ENCODE measurements around the gene NNMT. TPM values are rescaled to one million over a fixed set of nuclear protein-coding genes. Genes with fewer than 3 reads are reported as not detected.

NNMT gene
- total RNA-seq, 1 experiment from 2014 or later: not detected

GRCh38 chr11:114321621-114322257 lies 25.5 kb downstream of the NNMT start:
- Histone ChIP-seq H3K23me2 (ENCODE audit: insufficient read length, low read depth, low read length, poor library complexity, severe bottlenecking) (no peaks in the 10 kb centered on the region), H4K5ac (ENCODE audit: insufficient read length, low read depth, low read length) (no peak overlapping the region), H3K56ac (ENCODE audit: insufficient read length, low read depth, low read length) (no peak overlapping the region), H2AFZ (ENCODE audit: low read length) (no peak overlapping the region), H3K9me3 (ENCODE audit: control insufficient read depth, low read depth, low read length) (no peaks in the 10 kb centered on the region), H3K4me1 (ENCODE audit: insufficient read depth, low read length) (peaks cover 14% of the 10 kb centered on the region; the same call in 1 of the 2 replicates), H3K18ac (ENCODE audit: insufficient read length, low read depth, low read length) (no peak overlapping the region), H3K79me2 (ENCODE audit: insufficient read depth, low read length) (no peaks in the 10 kb centered on the region), H2BK12ac (ENCODE audit: insufficient read length, low read depth, low read length) (no peak overlapping the region), H3T11ph (ENCODE audit: low read length) (no peak overlapping the region), H3K14ac (ENCODE audit: insufficient read depth, low read length) (no peak overlapping the region), H4K8ac (replicated peaks; ENCODE audit: insufficient read length, low read depth, low read length) (no peak overlapping the region), H4K20me1 (ENCODE audit: control insufficient read depth, insufficient read depth, insufficient read length) (no peaks in the 10 kb centered on the region), H3K4me2 (ENCODE audit: insufficient read depth, insufficient read length, low read length) (no peak overlapping the region), H3K23ac (ENCODE audit: insufficient read length, low read depth, low read length) (no peak overlapping the region), H2BK5ac (ENCODE audit: insufficient read length, low read length) (no peak overlapping the region), H2BK20ac (ENCODE audit: low read depth, low read length, poor library complexity, severe bottlenecking) (no peak overlapping the region), H3K4ac (ENCODE audit: low read depth, low read length) (no peak overlapping the region), H2BK15ac (ENCODE audit: low read depth, low read length) (no peak overlapping the region), H3K79me1 (ENCODE audit: insufficient read depth, low read depth, low read length, poor library complexity, severe bottlenecking) (no peaks in the 10 kb centered on the region), H2BK120ac (ENCODE audit: low read depth, low read length, poor library complexity, severe bottlenecking) (no peak overlapping the region), H2AK5ac (ENCODE audit: insufficient read length, low read length) (no peak overlapping the region), H3K27me3 (ENCODE audit: insufficient read depth, low read length) (no peaks in the 10 kb centered on the region), H3K9ac (ENCODE audit: extremely low read depth, insufficient read length, low read length) (no peak overlapping the region), H4K91ac (ENCODE audit: insufficient read length, low read depth, low read length) (no peak overlapping the region), H3K27ac (ENCODE audit: insufficient read length, low read depth, low read length) (no peak overlapping the region)
- no CpG with 5 or more reads among the region's 6 CpGs for WGBS (ENCODE audit: extremely low coverage, insufficient read length, low lambda C conversion rate)
- no peaks in the 10 kb centered on the region for H3K27me3 Mint-ChIP-seq (ENCODE audit: low read depth)
- DNase-seq: no peak
- TF ChIP-seq, protein P1, sequence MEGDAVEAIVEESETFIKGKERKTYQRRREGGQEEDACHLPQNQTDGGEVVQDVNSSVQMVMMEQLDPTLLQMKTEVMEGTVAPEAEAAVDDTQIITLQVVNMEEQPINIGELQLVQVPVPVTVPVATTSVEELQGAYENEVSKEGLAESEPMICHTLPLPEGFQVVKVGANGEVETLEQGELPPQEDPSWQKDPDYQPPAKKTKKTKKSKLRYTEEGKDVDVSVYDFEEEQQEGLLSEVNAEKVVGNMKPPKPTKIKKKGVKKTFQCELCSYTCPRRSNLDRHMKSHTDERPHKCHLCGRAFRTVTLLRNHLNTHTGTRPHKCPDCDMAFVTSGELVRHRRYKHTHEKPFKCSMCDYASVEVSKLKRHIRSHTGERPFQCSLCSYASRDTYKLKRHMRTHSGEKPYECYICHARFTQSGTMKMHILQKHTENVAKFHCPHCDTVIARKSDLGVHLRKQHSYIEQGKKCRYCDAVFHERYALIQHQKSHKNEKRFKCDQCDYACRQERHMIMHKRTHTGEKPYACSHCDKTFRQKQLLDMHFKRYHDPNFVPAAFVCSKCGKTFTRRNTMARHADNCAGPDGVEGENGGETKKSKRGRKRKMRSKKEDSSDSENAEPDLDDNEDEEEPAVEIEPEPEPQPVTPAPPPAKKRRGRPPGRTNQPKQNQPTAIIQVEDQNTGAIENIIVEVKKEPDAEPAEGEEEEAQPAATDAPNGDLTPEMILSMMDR (conservative IDR thresholded peaks at IDR 0.05): no peak
- peaks cover 36 to 39% of the 10 kb centered on the region in 2 experiments for H3K4me1 Mint-ChIP-seq
- H3K27ac Mint-ChIP-seq: no peak overlapping the region
- H3K4me3 Mint-ChIP-seq: no peak overlapping the region
- peaks cover 0 to 4% of the 10 kb centered on the region in 2 experiments; a peak in 3 of 5 replicates for H3K9me3 Mint-ChIP-seq
- H3K36me3 Mint-ChIP-seq (ENCODE audit: insufficient read depth in 1 of 3, low read depth in 3 of 3): peaks cover 0 to 8% (median 2%) of the 10 kb centered on the region in 3 experiments; a peak in 2 of 7 replicates
